Bronchial epithelial cell (primary cell): ENCODE data around the gene SF3B3. TPM values are rescaled to one million over a fixed set of nuclear protein-coding genes. Genes with fewer than 3 reads are reported as not detected.

Experiments
- DNase-seq: peaks from one replicate; pipeline ENCODE4 v3.0.0-alpha.2; 2010; ENCODE audit warnings: low read depth
- FAIRE-seq: peaks from 2 replicates; lab custom pipeline; 2011; peaks lifted over from hg19 to GRCh38; lab: Jason Lieb, UNC
- H3K27me3 ChIP-seq: 2 replicates; pipeline ENCODE4 v1.5.1; 2011; ENCODE audit warnings: low read length; ENCODE audit not compliant: control insufficient read depth, insufficient read depth
- H3K36me3 ChIP-seq: 2 replicates; pipeline ENCODE4 v1.5.1; 2011; ENCODE audit warnings: low read length; ENCODE audit not compliant: control insufficient read depth, insufficient read depth
- H3K4me3 ChIP-seq: 2 replicates; pipeline ENCODE4 v1.5.1; 2011; ENCODE audit warnings: mild to moderate bottlenecking, low read depth, low read length, control low read depth
- total RNA-seq: library from RNA; depleted of rRNA; stranded (reverse); fragments of >200 nt; gene quantifications from 2 replicates; pipeline ENCODE4 v1.2.1, GENCODE V29; 2014
- TF ChIP-seq, protein P1 (sequence below): IDR thresholded peaks from 2 replicates; pipeline ENCODE4 v1.5.1; 2011; ENCODE audit warnings: mild to moderate bottlenecking, moderate library complexity, low read length, control low read depth, inconsistent platforms; ENCODE audit not compliant: insufficient read depth, severe bottlenecking

The SF3B3 gene
- total RNA-seq, 1 donor from 2014 or later: 80.6 TPM

DNA sequence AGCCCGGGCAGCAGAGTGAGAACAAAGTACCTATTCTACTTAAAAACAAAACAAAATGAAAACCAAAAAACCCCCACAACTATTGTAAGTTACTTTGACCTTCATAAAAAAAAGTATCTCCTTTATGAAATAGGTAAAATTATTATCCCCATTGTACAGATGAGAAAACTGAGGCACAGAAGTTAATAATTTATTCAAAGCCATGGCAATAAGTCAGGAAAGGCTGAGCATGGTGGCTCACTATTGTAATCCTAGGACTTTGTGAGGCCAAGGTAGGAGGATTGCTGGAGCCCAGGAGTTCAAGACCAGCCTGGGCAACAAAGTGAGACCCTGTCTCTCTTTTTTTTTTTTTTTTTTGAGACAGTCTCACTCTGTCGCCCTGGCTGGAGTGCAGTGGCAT is 38.7 kb upstream of the SF3B3 start:
- Histone ChIP-seq H3K4me3 (no peak overlapping the region), H3K36me3 (peaks cover 18% of the 10 kb centered on the region), H3K27me3 (no peaks in the 10 kb centered on the region)
- TF ChIP-seq, protein P1, sequence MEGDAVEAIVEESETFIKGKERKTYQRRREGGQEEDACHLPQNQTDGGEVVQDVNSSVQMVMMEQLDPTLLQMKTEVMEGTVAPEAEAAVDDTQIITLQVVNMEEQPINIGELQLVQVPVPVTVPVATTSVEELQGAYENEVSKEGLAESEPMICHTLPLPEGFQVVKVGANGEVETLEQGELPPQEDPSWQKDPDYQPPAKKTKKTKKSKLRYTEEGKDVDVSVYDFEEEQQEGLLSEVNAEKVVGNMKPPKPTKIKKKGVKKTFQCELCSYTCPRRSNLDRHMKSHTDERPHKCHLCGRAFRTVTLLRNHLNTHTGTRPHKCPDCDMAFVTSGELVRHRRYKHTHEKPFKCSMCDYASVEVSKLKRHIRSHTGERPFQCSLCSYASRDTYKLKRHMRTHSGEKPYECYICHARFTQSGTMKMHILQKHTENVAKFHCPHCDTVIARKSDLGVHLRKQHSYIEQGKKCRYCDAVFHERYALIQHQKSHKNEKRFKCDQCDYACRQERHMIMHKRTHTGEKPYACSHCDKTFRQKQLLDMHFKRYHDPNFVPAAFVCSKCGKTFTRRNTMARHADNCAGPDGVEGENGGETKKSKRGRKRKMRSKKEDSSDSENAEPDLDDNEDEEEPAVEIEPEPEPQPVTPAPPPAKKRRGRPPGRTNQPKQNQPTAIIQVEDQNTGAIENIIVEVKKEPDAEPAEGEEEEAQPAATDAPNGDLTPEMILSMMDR: no peak
- no peak for FAIRE-seq
- DNase-seq: no peak

DNA sequence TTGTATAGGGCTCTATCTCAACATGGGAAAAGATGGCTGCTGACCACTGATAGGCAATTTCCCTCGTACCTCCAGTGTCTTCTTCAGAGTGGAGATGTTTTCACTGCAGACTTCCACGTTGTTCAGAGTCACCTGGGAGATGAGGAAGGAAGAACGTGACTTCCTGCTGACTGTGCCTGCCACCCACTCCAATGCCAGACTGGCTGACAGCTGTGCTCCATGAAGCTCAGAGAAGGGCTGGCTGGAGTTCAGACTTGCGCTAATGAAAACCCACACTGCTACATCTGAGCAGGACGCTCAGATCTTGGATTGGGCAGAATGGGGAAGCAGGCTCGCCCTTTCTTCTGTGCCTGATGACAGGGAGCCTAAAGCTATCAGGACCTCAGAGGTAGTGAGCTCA is 33.4 kb upstream of the SF3B3 start:
- no peaks in the 10 kb centered on the region for H3K27me3 ChIP-seq
- TF ChIP-seq, protein P1: no peak
- H3K36me3 ChIP-seq: peaks cover 11% of the 10 kb centered on the region
- FAIRE-seq (no peak), DNase-seq (no peak)
- no peak overlapping the region for H3K4me3 ChIP-seq

DNA sequence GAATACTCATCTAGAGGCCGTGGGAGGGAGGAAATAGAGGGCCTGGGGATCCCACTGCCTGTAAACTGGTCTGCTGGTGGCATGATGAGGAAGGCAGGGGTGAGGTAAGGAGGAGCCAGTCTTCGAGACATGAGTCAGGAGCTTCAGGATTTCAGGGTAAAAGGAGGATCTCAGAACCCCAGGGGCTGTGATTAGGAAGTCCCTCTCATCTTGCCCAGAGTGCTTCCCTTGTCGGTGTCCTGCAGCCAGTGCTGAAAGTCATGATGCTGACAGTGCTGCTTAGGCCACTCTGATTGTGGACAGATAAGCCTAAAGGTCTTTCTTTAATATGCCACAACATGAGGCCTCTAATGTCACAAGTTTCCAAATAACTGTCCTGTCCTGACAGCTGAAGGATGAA is 29.8 kb upstream of the SF3B3 start:
- Histone ChIP-seq H3K36me3 (peaks cover 17% of the 10 kb centered on the region), H3K4me3 (no peak overlapping the region), H3K27me3 (no peaks in the 10 kb centered on the region)
- FAIRE-seq (no peak), DNase-seq (no peak)
- TF ChIP-seq, protein P1: no peak

DNA sequence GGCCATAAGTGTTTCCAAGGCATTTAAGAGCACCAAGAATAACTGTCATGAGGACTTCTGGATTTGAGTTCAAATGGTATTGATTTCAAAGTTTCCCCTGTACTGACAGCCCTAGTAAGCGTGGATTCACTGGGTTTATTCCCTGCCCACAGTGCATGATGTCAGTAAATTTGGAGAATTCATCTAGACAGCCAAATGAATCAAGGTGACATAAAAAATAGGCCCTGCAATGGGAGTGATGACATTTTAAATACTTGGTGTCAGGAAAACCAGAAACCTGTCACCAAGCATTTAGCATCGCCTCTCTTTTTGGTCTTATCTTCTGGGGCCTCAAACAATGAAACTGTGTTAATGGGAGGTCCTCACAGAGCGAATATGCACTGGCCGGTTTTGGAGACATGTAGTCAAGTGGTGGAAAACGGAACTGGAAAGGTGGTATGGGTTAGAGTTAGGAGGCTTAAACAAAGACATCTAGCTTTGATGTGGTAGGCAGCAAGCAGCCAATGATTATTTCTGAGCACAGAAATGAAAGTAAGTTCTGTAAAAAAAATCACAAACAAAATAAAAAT is 29.3 kb upstream of the SF3B3 start:
- Histone ChIP-seq H3K4me3 (no peak overlapping the region), H3K27me3 (no peaks in the 10 kb centered on the region), H3K36me3 (peaks cover 17% of the 10 kb centered on the region)
- no peak for DNase-seq
- no peak for FAIRE-seq
- TF ChIP-seq, protein P1: no peak

DNA sequence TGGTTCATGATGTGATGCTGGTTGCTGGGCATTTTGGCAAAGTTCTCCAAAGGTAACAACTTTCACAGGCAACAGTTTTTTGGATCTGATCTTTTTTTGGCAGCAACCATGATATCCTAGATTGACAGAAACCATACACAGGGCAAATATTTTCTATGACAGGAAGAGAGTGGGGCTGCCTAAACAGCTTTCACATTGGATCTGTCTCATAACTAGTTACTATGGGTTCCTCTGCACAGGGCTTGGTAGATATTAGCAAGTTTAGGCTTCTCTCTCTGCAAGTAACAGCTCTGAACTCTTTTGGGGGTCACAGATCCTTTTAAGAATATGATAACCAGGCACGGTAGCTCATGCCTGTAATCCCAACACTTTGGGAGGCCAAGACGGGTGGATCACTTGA is 28.8 kb upstream of the SF3B3 start:
- no peak for FAIRE-seq
- Histone ChIP-seq H3K36me3 (peaks cover 17% of the 10 kb centered on the region), H3K27me3 (no peaks in the 10 kb centered on the region), H3K4me3 (no peak overlapping the region)
- TF ChIP-seq, protein P1: no peak
- DNase-seq: no peak
